ENCODE results near the gene NRGN. TPM values are rescaled to one million over a fixed set of nuclear protein-coding genes. Genes with fewer than 3 reads are reported as not detected.
A peak's percentile ranks its signal among the peaks of the same experiment; 100 is the strongest.
"Not testable (repeated sequence)": the region's sequence is repeated elsewhere in the genome, so short reads cannot be mapped to it uniquely, and the experiment has no call there.

Gene NRGN
- polyA plus RNA-seq, 4 donors: 13.9 to 27.5 (median 20.9) TPM

DNA sequence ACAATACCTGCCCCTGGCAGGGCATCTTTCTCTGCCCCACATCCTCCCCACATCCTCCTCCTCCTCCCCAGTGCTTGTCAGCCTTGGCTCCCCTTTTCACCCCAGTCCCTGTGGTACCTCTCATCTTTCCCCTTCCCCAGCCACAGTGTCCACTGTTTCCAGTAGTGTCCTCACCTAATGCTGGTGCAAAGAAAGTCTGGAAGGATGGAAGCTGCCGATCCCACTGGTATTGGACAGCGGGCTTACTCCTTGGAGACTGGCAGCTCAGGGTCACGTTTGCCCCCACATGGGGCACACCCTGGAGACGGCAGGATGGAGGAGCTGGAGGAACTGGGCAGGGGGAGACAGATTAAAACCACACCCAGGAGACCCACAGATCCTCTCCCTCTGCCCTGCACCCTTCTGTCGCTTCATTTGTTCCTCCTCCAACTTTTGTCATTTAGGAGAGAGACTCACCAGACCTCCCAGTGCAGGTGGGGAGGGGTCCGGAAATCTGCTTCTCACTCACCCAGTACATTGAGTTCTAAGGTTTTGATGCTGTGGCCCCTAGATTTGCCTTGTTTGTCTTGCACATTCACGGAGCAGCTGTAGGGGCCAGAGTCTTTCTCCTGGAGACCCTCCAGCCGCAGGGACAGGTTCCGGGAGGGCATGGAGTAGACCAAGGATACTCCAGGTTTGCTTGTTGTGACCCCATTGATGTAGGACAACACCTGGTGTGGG, 16.5 kb downstream of the NRGN start:
- no peak for DNase-seq (ENCODE audit: low read depth in 4 of 4, low spot score in 2 of 4)

DNA sequence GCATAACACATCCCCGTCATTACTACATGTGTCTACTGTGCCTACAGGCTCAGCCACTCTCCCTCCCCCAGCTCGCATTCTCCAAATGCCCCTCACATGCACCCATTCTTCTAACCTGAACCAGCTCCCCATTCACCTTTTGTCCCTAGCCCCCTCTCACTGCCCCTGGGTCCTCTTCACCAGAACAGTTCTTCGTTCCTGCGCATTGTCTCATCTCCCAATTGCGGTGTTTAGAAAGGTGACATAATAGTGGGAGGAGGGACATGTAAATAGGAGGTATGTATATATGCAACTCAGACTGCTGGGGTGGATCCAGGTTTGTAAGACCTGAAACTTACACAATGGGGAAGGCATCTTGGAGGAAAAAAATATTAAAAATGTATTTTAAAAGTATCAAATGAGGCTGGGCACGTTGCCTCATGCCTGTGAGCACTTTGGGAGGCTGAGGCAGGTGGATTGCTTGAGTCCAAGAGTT, 17.0 kb downstream of the NRGN start:
- DNase-seq (ENCODE audit: low read depth in 4 of 4, low spot score in 2 of 4): no peak

DNA sequence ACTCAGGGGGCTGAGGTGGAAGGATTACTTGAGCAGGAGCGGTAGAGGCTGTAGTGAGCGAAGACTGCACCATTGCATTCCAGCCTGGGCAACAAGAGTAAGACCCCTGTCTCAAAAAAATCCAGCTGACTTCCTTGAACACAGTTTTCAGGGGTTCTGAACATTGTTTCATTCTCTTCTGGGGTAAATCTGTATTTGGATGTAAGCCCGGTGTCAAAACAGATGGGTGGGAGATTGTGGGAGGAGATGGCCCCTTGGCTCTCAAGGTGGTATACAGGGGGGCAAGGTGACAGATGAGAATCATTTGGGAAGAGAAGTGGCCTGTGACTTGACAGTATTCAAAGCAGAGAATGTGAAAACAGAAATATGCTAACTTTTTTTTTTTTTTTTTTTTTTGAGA, 17.6 kb downstream of the NRGN start:
- no peak for DNase-seq (ENCODE audit: low read depth in 4 of 4, low spot score in 2 of 4)

DNA sequence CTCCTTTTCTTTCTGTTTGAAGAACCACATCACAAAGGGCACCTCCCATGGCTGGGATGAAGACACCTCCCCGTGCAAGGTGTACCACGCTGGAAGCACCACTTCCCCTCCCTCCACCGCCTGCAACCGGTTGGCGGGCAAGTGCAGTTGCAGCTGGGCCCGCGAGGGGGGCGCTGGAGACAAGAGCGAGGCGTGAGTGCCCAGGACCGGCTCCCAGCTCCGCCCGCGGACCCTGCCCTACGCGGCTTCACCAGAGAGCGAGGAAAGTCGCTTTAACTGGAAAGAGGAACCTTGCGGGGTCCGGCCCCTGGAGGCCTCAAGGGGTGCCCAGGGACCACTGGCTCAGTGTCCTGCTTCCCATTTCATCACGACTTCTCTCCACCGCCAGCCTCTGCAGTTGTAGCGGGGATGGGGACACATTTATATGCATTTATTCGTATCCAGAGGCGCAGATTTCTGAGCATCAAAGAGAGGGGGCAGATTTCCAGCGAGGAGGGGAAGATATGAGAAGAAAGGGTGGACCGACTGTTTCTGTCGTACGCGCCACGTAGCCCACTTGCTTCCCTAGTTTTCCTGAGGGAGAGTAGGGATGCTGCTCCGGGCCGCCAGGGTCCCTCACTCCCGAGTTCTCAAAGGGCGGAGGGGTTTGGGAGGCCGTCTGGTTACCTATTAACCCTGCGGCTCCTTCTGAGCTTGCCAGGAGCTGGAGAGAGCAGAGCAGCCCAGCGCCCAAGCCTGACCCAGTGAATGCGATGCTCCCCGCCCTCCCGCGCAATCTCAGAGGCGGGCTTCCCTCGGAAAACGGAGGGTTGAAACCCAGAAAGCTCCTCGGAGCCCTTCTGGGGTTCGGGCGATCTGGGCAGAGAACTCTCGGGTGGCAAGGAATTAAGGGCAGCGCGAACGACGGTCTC, 18.9 kb downstream of the NRGN start:
- peak in 2 of 4 donors; percentile 42 to 66 for DNase-seq (ENCODE audit: low read depth in 4 of 4, low spot score in 2 of 4)

- peak in 1 of 4 donors; percentile 45 for DNase-seq (ENCODE audit: low read depth in 4 of 4, low spot score in 2 of 4)
These were observed 19.8 kb downstream of the NRGN start for GRCh38 chr11:124759266-124760204.

DNA sequence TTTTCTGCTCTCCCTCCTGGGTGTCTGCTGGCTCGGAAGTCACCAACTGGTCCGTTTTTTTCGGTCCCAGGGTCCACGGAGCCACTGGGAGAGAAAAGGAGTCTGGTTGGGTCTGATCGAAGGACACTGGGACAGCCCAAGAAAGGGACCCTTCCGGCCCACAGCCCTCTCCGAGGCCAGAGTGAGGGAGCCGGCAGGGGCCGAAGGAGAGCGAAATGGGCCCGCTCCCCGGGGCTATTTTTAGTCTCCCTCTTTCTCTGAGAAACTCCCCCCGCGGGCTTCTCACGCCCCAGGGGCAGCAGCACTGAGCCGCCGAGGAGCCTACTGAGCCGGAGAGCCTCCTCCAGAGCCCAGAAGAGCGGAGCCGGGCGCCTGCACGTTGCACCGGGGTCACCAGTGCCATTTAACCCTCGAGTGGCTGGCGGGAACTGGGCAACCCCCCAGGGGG, 20.5 kb downstream of the NRGN start:
- no peak for DNase-seq (ENCODE audit: low read depth in 4 of 4, low spot score in 2 of 4)

DNA sequence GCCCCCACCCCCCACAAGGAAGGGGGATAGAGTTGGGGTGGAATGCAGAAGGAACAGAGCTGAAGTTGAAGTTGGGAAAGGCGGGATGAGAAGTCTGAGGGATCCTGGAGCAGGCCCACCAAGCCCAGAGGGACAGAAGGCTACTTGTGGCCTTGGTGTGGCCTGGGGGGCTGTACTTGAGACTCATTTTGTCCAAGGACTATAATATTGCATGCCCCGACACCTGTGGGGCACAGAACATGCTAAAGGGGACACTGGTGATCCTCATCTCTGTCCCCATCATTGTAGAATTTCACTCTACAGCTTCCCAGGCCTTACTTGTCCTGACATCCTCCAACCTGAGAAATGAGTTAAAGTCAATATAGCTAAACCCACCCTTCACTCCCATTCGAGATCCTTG, 21.1 kb downstream of the NRGN start:
- no peak for DNase-seq (ENCODE audit: low read depth in 4 of 4, low spot score in 2 of 4)

DNA sequence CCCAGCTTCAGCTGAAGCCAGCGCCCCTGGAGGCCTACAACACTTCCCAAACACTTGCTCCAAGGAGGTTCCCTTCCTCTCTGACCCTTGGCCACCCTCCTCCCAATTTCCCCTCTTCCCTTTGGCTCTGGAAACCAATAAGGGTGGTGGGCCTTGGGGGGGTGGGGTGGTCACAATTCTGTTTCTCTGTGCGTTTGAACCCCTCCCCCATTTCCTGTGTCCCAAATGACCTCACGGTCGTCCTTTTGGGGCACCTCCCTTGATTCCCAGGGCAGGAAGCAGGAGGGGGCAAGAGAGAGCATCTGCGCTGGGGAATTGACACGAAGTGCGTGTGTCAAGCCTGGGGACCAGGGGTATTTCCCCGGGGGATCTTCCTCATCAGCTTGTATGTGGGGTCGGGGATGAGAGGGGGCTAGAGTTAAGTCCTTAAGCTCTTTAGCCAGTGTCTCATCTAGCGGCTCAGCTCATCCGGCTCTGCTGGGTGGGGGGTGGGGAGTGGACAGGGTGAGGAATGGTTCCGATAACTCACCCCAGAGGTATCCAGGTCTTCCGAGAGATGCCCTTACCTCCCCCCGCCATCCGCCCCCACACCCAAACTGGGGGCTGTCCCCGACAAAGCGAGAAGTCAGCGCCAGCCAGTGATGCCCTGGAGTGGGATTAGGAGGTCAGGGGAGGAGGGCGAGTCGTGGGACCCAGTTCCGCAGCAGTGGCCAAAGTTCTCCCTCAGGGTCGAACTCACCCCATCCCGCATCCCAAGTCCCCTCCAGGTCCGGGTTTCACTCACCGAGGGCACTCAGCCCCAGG, 21.8 kb downstream of the NRGN start:
- no peak for DNase-seq (ENCODE audit: low read depth in 4 of 4, low spot score in 2 of 4)

- no peak for DNase-seq (ENCODE audit: low read depth in 4 of 4, low spot score in 2 of 4)
These were observed 22.4 kb downstream of the NRGN start, which contains the start of gene ESAM for GRCh38 chr11:124762105-124762623. Gene ESAM (minus strand): TSS chr11:124762290. CDS start chr11:124762154, 136 bp downstream.

DNA sequence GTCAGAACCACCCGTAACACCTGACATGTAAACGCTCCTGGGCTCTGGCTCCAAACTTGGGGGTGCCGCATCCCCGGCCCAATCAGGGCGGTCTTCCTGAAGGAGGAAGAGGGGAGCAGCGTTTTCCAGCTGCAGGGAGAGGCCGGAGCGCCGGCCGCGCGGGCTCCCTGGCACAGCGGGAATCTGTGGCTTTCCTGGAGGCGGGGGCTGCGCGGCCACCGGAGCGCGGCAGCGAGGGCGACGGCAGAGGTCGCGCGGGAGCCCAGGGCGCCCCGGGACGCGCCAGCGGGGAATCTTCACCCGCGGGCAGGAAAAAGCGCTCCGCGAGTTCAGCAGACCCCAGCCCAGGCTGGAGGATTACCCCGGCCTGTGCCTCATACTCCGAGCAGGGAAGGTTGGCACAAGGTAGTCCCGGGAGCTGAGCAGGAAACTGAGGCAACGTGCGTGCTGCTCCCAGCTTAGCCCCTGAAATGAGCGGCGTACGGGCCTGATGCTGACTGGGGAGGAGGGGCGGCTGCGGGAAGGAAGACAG, 22.9 kb downstream of the NRGN start:
- no peak for DNase-seq (ENCODE audit: low read depth in 4 of 4, low spot score in 2 of 4)

GRCh38 chr11:124763156-124763947, 23.6 kb downstream of the NRGN start:
- peak in 2 of 4 donors; percentile 74 to 76 for DNase-seq (ENCODE audit: low read depth in 4 of 4, low spot score in 2 of 4)

GRCh38 chr11:124766156-124766555, 26.4 kb downstream of the NRGN start:
- no peak for DNase-seq (ENCODE audit: low read depth in 4 of 4, low spot score in 2 of 4)

DNA sequence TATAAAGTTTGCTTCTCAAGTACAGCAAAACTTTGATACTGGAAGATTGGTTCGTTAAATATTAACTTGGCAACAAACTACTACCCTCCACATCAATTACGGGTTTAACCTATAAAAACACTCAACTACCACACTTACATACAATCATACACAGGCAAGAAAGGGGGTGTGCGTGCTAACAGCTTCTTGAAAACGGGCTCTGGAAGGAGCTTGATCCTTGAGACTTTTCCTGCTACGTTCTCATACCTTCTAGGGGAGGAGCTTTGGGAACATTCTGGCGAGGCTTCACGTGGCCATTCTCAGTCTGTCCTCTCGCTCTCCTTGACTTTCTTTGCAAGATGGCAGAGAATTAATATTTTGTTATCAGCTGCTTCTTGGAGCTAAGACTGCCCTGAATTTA, 29.2 kb downstream of the NRGN start:
- no peak for DNase-seq (ENCODE audit: low read depth in 4 of 4, low spot score in 2 of 4)

GRCh38 chr11:124769806-124770774, 30.3 kb downstream of the NRGN start:
- no peak for DNase-seq (ENCODE audit: low read depth in 4 of 4, low spot score in 2 of 4)

GRCh38 chr11:124770959-124771358, 31.2 kb downstream of the NRGN start:
- DNase-seq (ENCODE audit: low read depth in 4 of 4, low spot score in 2 of 4): not testable (repeated sequence)

GRCh38 chr11:124776865-124777645, 37.3 kb downstream of the NRGN start:
- DNase-seq (ENCODE audit: low read depth in 4 of 4, low spot score in 2 of 4): no peak
